RCC 7860 (cell line): ENCODE measurements around the gene ERGIC1.
A peak's percentile ranks its signal among the peaks of the same experiment; 100 is the strongest.

ENCODE experiments used
- DNase-seq: peaks from one replicate; pipeline ENCODE4 v3.0.0-alpha.2; 2015; ENCODE audit warnings: low spot score
- FAIRE-seq: peaks from 2 replicates; lab custom pipeline; 2012; peaks lifted over from hg19 to GRCh38; lab: Jason Lieb, UNC

ERGIC1 gene

GRCh38 chr5:172959824-172960799 is 126.1 kb downstream of the ERGIC1 start:
- DNase-seq: no peak
- no peak for FAIRE-seq

GRCh38 chr5:172969921-172970320 is 135.9 kb downstream of the ERGIC1 start:
- DNase-seq (no peak), FAIRE-seq (no peak)

GRCh38 chr5:172971482-172971881 is 137.4 kb downstream of the ERGIC1 start:
- DNase-seq (no peak), FAIRE-seq (no peak)

- FAIRE-seq (peak; percentile 81), DNase-seq (peak; percentile 67)
Measured at GRCh38 chr5:172972552-172972951, 138.5 kb downstream of the ERGIC1 start.

- no peak for FAIRE-seq
- no peak for DNase-seq
Measured at GRCh38 chr5:172973127-172973916, 139.3 kb downstream of the ERGIC1 start.

- no peak for FAIRE-seq
- DNase-seq: no peak
Measured at GRCh38 chr5:172973931-172974330, 139.9 kb downstream of the ERGIC1 start.

- no peak for DNase-seq
- FAIRE-seq: no peak
Measured at GRCh38 chr5:172975289-172975688, 141.2 kb downstream of the ERGIC1 start.

- no peak for DNase-seq
Measured at GRCh38 chr5:172979778-172980177, 145.7 kb downstream of the ERGIC1 start.

GRCh38 chr5:172981931-172982330 is 147.9 kb downstream of the ERGIC1 start:
- no peak for DNase-seq
- FAIRE-seq: no peak

More at GRCh38 chr5:172979778-172980177, 145.7 kb downstream of the ERGIC1 start:
- FAIRE-seq: no peak

- FAIRE-seq: no peak
- peak; percentile 86 for DNase-seq
Measured at GRCh38 chr5:172983542-172984243, 149.6 kb downstream of the ERGIC1 start, which contains the start of gene ATP6V0E1. ATP6V0E1 (plus strand) TSS chr5:172983771; CDS start chr5:172983861, 90 bp downstream.

GRCh38 chr5:172984244-172984953 is 150.3 kb downstream of the ERGIC1 start:
- peak; percentile 5 for FAIRE-seq
- peak; percentile 69 for DNase-seq

GRCh38 chr5:172985596-172985995 is 151.5 kb downstream of the ERGIC1 start:
- peak; percentile 20 for DNase-seq
- no peak for FAIRE-seq

- DNase-seq: no peak
- no peak for FAIRE-seq
Measured at GRCh38 chr5:172988276-172988675, 154.2 kb downstream of the ERGIC1 start.

GRCh38 chr5:172990776-172991175 is 156.7 kb downstream of the ERGIC1 start:
- FAIRE-seq (no peak), DNase-seq (no peak)

GRCh38 chr5:172994405-172994804 is 160.4 kb downstream of the ERGIC1 start:
- no peak for DNase-seq
- no peak for FAIRE-seq

- DNase-seq (no peak), FAIRE-seq (no peak)
Measured at GRCh38 chr5:172999372-172999973, 165.4 kb downstream of the ERGIC1 start.

GRCh38 chr5:172999974-173000373 is 165.9 kb downstream of the ERGIC1 start:
- DNase-seq (no peak), FAIRE-seq (no peak)

GRCh38 chr5:173001229-173001841 is 167.3 kb downstream of the ERGIC1 start:
- FAIRE-seq (no peak), DNase-seq (no peak)
